AG09319 (cell line): Measurements from ENCODE around the gene CCDC196.

Experiments
- DNase-seq: peaks from one replicate; pipeline ENCODE4 v3.0.0-alpha.2; 2010; ENCODE audit warnings: low read depth; ENCODE audit errors: extremely low read depth
- CTCF ChIP-seq: IDR thresholded peaks from 2 replicates; pipeline ENCODE4 v1.5.1; 2011; ENCODE audit warnings: low read depth, mild to moderate bottlenecking, inconsistent platforms, low read length, moderate library complexity

Gene CCDC196

GRCh38 chr14:66477567-66477966 lies 8.6 kb upstream of the CCDC196 start:
- DNase-seq = no peak
- TF ChIP-seq CTCF = no peak

GRCh38 chr14:66482873-66483272 lies 3.3 kb upstream of the CCDC196 start:
- no peak for DNase-seq
- no peak for TF ChIP-seq CTCF

- no peak for TF ChIP-seq CTCF
- DNase-seq = no peak
Measured at GRCh38 chr14:66483322-66483721, 2.8 kb upstream of the CCDC196 start.

- DNase-seq = no peak
- no peak for TF ChIP-seq CTCF
Measured at GRCh38 chr14:66485029-66485428, 1.1 kb upstream of the CCDC196 start.

GRCh38 chr14:66487164-66487563 lies 993 bp downstream of the CCDC196 start:
- TF ChIP-seq CTCF = no peak
- DNase-seq = no peak

GRCh38 chr14:66490143-66491111 lies 4.3 kb downstream of the CCDC196 start:
- no peak for TF ChIP-seq CTCF
- no peak for DNase-seq

- no peak for DNase-seq
- TF ChIP-seq CTCF = no peak
Measured at GRCh38 chr14:66493750-66494149, 7.6 kb downstream of the CCDC196 start.
